ENCODE measurements around the gene TMEM38A. TPM values are rescaled to one million over a fixed set of nuclear protein-coding genes. Genes with fewer than 3 reads are reported as not detected.
"Not testable (repeated sequence)": the region's sequence is repeated elsewhere in the genome, so short reads cannot be mapped to it uniquely, and the experiment has no call there.

TMEM38A gene
- total RNA-seq, 2 experiments from 2014 or later, result 0.61 to 0.92 TPM

DNA sequence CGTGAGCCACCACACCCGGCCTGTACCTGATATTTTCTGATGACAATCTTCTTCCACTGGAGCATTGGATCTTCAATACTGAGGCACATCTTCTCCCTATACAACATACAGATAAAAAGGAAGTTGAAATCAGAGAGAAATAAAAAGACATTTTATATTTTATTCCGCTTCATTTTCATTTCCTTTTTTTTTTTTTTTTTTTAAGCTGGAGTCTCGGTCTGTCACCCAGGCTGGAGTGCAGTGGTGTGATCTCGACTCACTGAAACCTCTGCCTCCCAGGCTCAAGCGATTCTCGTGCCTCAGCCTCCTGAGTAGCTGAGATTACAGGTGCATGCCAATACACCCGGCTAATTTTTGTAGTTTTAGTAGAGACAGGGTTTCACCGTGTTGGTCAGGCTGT is 51.4 kb downstream of the TMEM38A start:
- CTCF ChIA-PET, result not testable (repeated sequence)

DNA sequence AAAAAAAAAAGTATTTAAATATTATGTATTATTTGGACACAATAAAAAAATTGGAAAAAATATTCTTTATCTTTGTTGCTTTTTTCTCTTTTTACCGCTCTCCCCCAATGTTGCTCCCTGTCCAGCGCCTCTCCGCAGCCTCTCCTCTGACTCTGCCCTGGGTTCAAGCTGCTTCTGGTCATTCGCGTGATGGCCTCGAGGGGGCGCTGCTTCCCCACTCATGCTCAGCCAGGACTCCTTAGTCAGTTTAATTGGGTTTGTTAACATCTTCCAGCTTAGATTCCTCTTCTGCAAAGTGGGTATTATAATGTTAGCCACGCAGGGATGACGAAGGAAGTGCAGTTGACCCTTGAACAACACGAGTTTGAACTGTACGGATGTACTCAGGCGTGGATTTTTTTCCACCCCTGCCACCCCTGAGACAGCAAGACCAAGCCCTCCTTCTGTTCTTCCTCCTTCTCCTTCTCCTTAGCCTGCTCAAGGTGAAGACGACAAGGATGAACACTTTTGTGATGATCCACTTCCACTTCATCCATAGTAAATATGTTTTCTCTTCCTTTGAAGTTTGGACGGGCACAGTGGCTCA is 53.9 kb downstream of the TMEM38A start:
- POLR2A ChIA-PET, result no interaction called here
- CTCF ChIA-PET, result interaction anchor here (1.1 to 1.2 kb wide), 2 partner anchors 55 to 337 kb away, joined by 4 read pairs; partner anchors contain the start of gene SMIM7

More for the DNA sequence above, 51.4 kb downstream of the TMEM38A start:
- POLR2A ChIA-PET, result not testable (repeated sequence)

DNA sequence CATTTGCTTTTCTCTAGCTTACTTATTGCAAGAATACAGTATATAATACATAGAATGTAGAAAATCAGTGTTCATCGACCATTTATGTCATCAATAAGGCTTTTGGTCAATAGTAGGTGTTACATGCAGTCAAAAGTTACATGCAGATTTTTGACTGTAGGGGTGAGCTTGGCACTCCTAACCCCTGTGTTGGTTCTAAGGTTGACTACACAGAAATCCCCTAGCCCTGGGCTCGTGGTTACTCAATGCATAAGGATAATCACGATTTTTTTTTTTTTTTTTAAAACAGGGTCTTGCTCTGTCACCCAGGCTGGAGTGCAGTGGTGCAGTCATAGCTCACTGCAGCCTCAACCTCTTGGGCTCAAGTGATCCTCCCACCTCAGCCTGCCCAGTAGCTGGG is 54.7 kb downstream of the TMEM38A start:
- CTCF ChIA-PET, result no interaction called here

DNA sequence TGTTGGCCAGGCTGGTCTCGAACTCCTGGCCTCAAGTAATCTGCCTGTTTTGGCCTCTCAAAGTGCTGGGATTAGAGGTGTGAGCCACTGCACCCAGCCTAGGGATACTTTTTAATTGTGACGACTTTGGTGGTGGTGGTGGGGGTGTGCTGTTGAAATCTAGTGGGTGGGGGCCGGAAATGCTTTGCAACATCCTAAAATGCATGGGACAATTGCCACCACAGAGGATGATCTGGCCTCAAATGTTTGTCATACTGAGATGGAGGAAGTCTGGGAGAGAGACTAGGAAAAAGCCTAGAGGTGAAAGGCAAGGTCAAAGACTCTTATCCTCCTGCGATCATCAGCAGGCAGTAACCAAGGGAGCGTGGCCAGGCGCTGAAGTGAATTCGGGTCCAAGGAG is 60.1 kb downstream of the TMEM38A start:
- POLR2A ChIA-PET, result no interaction called here
- CTCF ChIA-PET, result no interaction called here

More for the DNA sequence above, 54.7 kb downstream of the TMEM38A start:
- POLR2A ChIA-PET, result no interaction called here

DNA sequence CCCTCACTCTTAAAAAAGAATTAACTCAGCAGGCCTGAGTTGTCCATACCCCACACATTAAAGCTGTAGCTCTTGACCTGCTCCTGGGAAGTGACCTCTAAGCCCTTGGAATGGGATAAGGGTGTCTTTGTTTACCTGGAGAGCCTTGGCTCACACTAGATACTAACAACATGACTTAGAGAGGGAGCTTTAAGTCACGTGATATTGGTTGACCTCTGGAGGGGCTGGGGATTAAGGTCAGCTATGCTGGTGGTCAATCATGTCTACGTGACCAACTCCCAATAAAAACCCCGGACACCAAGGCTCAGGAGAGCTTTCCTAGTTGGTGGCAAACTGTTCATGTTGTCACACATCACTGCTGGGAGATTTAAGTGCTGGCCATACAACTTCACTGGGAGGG is 61.7 kb downstream of the TMEM38A start:
- ChIA-PET POLR2A (no interaction called here), CTCF (interaction anchor here (0.8 kb wide), 1 partner anchor 12 kb away, joined by 3 read pairs; no protein-coding TSS in a partner anchor)

DNA sequence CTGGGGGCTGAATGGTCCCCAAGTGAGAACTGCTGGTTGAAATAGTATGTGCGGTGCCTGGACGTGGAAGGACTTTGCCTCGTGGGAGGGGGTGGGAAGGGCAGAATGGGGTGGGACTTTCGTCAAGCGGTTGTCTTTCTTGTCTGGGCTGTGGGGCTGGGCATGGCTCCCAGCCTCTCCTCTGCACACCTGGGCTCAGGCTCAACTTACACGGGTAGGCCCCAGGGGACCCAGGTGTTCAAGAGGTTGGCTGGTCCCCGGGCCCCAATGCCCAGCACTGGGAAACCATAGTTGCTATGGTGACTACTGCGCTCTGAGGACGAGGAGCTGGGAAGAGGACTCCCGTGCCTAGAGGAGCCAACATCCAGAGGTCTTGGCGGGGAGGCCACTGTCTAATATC is 66.0 kb downstream of the TMEM38A start:
- POLR2A ChIA-PET, result no interaction called here
- CTCF ChIA-PET, result no interaction called here

DNA sequence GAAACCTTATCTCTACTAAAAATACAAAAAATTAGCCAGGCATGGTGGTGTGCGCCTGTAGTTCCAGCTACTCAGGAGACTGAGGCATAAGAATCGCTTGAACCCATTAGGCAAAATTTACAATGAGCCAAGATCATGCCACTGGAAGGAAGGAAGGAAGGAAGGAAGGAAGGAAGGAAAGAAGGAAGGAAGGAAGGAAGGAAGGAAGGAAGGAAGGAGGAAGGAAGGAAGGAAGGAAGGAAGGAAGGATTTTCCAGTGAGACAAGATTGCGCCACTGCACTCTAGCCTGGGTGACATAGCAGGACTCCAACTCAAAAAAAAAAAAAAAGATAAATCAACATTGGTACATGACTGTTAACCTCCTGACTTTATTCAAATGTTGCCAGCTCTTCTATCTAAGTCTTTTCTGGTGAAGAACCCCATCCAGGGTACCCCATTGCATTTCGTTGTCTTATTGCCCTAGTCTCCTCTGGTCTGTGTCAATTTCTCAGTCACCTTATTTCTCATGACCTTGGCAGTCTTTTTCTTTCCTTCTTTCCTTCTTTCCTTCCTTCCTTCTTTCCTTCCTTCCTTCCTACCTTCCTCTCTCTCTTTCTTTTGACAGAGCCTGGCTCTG is 74.8 kb downstream of the TMEM38A start:
- POLR2A ChIA-PET, result not testable (repeated sequence)
- CTCF ChIA-PET, result interaction anchor here (0.6 to 0.7 kb wide), 2 partner anchors 46 to 1090 kb away, joined by 3 to 7 read pairs; no protein-coding TSS in a partner anchor

DNA sequence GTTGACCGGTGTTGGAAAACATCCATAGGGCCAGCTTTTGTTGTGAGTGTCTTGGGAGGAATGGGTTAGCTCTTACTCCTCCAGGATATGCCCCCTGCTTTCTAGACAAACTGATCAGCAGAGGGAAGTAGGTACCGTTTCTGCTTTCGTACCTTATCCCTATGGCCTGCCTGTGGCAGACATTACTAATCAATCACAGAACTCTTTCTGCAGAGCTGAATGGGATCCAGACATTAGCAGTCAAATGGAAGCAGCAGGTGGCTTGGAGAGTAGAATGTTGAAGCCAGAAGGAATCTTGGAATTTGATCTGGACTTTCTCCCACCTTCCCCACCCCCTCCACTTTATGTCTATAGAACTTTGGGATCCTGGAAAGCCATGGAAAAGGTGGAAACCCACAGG is 75.8 kb downstream of the TMEM38A start:
- CTCF ChIA-PET, result no interaction called here

DNA sequence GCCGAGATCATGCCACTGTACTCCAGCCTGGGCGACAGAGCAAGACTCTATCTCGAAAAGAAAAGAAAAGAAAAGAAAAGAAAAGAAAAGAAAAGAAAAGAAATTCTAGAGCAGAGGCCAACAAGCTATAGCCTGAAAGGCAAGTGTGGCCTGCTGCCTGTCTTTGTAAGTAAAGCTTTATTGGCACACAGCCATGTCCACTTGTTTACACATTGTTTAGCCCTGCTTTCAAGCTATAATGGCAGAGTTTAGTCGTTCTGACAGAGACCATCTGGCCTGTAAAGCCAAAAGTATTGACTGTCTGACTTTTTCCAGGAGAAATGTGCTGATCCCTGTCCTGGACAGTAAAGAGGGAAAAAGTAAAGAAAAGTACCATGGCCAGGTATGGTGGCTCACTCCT is 77.0 kb downstream of the TMEM38A start:
- ChIA-PET CTCF (no interaction called here), POLR2A (no interaction called here)

More for the DNA sequence above, 75.8 kb downstream of the TMEM38A start:
- POLR2A ChIA-PET, result no interaction called here

DNA sequence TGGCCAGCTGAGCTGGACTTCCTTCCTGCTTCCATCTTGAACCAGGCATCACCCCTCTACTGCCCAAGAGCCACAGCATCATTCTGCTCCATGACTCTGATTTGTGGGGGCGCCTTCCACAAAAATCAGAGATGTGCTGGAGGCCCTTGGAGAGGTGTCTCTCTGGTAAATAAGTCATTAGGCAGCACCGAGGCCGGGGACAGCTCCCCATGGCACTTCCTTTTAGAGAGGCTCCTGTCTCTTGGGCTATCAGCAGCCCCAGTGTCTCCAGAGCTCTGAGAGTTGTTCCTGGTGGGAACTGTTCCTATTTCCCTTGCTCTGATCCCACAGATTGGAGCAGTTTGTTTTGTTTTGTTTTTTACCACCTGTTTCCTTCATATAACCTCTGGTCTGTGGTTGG is 78.6 kb downstream of the TMEM38A start:
- POLR2A ChIA-PET, result no interaction called here
- CTCF ChIA-PET, result interaction anchor here (0.7 kb wide), 1 partner anchor 47 kb away, joined by 3 read pairs; no protein-coding TSS in a partner anchor

Other genes with a start within 250 kb of the TMEM38A start
- gene EPS15L1, start 189.2 kb upstream of the TMEM38A start, total RNA-seq, result 10 to 100 TPM; 28.2 to 32.4 TPM
- gene CALR3, start 165.0 kb upstream of the TMEM38A start, total RNA-seq, result under 1 TPM in 1 of 2 experiments, not detected in 1; 0.21 TPM
- gene C19orf44, start 164.7 kb upstream of the TMEM38A start, total RNA-seq, result 1 to 10 TPM; 5.1 to 5.5 TPM
- 10 to 100 TPM; 73.5 to 75.5 TPM for gene CHERP, start 118.7 kb upstream of the TMEM38A start, total RNA-seq
- gene SLC35E1, start 88.7 kb upstream of the TMEM38A start, total RNA-seq, result 10 to 100 TPM; 54.3 to 56.1 TPM
- 10 to 100 TPM; 15.3 to 16.6 TPM for gene MED26, start 32.9 kb upstream of the TMEM38A start, total RNA-seq
- 10 to 100 TPM; 56.1 to 56.3 TPM for gene SMIM7, start 995 bp upstream of the TMEM38A start, total RNA-seq
- gene NWD1, start 58.7 kb downstream of the TMEM38A start, total RNA-seq, result not detected
- gene SIN3B, start 168.3 kb downstream of the TMEM38A start, total RNA-seq, result 10 to 100 TPM; 29.9 to 31.3 TPM
- not detected for gene F2RL3, start 227.9 kb downstream of the TMEM38A start, total RNA-seq

All from activated CD8-positive, alpha-beta memory T cell treated with anti-CD3 and anti-CD28 coated beads for 36 hours (primary cell).